NCI-H2227 treated with DMSO at 0.1 percent for 48 hours (cell line): ENCODE measurements around the gene IGSF9.

Experiments used
- DNase-seq: peaks from one replicate; lab custom pipeline; 2025; lab: John Stamatoyannopoulos, UW

Gene IGSF9

GRCh38 chr1:159945483-159946241 lies at the start of gene IGSF9:
TSS of gene IGSF9 (minus strand) at chr1:159945613. CDS start at chr1:159943454, 2,159 bp downstream.
- DNase-seq: peak; percentile 93

GRCh38 chr1:159994896-159995295 lies 49.5 kb upstream of the IGSF9 start:
- DNase-seq: no peak

GRCh38 chr1:159993911-159994310 lies 48.5 kb upstream of the IGSF9 start:
- DNase-seq: no peak

GRCh38 chr1:159992161-159992560 lies 46.7 kb upstream of the IGSF9 start:
- no peak for DNase-seq

- no peak for DNase-seq
Observed at GRCh38 chr1:159991513-159991912, 46.1 kb upstream of the IGSF9 start.

- no peak for DNase-seq
Observed at GRCh38 chr1:159990005-159990404, 44.6 kb upstream of the IGSF9 start.

GRCh38 chr1:159989581-159989980 lies 44.2 kb upstream of the IGSF9 start:
- no peak for DNase-seq

GRCh38 chr1:159988006-159988405 lies 42.6 kb upstream of the IGSF9 start:
- no peak for DNase-seq

- DNase-seq: no peak
Observed at GRCh38 chr1:159987186-159987585, 41.8 kb upstream of the IGSF9 start.

- no peak for DNase-seq
Observed at GRCh38 chr1:159986531-159986930, 41.1 kb upstream of the IGSF9 start.

- no peak for DNase-seq
Observed at GRCh38 chr1:159986093-159986492, 40.7 kb upstream of the IGSF9 start.

- no peak for DNase-seq
Observed at GRCh38 chr1:159985473-159985872, 40.1 kb upstream of the IGSF9 start.

- no peak for DNase-seq
Observed at GRCh38 chr1:159983681-159984080, 38.3 kb upstream of the IGSF9 start.

- DNase-seq: no peak
Observed at GRCh38 chr1:159982280-159982679, 36.9 kb upstream of the IGSF9 start.

GRCh38 chr1:159981351-159982055 lies 36.1 kb upstream of the IGSF9 start:
- no peak for DNase-seq

- no peak for DNase-seq
Observed at GRCh38 chr1:159980786-159981185, 35.4 kb upstream of the IGSF9 start.

GRCh38 chr1:159980076-159980475 lies 34.7 kb upstream of the IGSF9 start:
- no peak for DNase-seq

GRCh38 chr1:159979257-159979656 lies 33.8 kb upstream of the IGSF9 start:
- no peak for DNase-seq

GRCh38 chr1:159978107-159978398 lies 32.6 kb upstream of the IGSF9 start:
- DNase-seq: no peak

GRCh38 chr1:159977364-159978106 lies 32.1 kb upstream of the IGSF9 start:
- DNase-seq: no peak

GRCh38 chr1:159974350-159974965 lies 29.0 kb upstream of the IGSF9 start:
- no peak for DNase-seq

- DNase-seq: no peak
Observed at GRCh38 chr1:159973350-159973940, 28.0 kb upstream of the IGSF9 start.
